ENCODE data around the gene PTGES. TPM values are rescaled to one million over a fixed set of nuclear protein-coding genes. Genes with fewer than 3 reads are reported as not detected.

PTGES gene
- total RNA-seq, 1 experiment from 2014 or later, result 2.4 TPM

DNA sequence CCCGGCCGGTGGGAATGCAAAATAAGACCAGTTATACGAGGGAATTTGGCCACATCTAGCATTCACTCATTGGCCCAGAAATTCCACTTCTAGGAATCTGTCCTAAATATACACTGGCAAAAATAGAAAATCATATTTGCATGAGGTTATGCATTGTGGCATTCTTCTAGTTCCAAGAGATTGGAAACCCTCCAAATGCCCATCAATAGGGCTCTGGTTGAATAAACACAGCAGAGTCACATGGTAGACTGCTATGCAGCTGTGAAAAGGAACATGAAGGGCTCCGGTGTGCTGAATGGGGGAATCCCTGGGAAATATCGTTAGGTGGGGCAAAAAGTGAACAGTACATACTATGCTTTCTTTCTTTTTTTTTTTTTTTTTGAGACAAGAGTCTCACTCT lies 36.8 kb downstream of the PTGES start:
- WGBS (ENCODE audit: extremely low coverage, insufficient read length, low lambda C conversion rate), result no CpG with 5 or more reads among the region's 5 CpGs
- Histone ChIP-seq H4K20me1 (ENCODE audit: control insufficient read depth, insufficient read depth, insufficient read length) (peaks cover 4% of the 10 kb centered on the region), H3K4me2 (ENCODE audit: insufficient read depth, insufficient read length, low read length) (no peak overlapping the region), H3K14ac (ENCODE audit: insufficient read depth, low read length) (no peak overlapping the region), H4K5ac (ENCODE audit: insufficient read length, low read depth, low read length) (no peak overlapping the region), H2AK5ac (ENCODE audit: insufficient read length, low read length) (no peak overlapping the region), H3K56ac (ENCODE audit: insufficient read length, low read depth, low read length) (no peak overlapping the region), H3K9ac (ENCODE audit: extremely low read depth, insufficient read length, low read length) (no peak overlapping the region), H3K27me3 (ENCODE audit: insufficient read depth, low read length) (no peaks in the 10 kb centered on the region), H3K27ac (ENCODE audit: insufficient read length, low read depth, low read length) (no peak overlapping the region), H3K23ac (ENCODE audit: insufficient read length, low read depth, low read length) (no peak overlapping the region), H2BK20ac (ENCODE audit: low read depth, low read length, poor library complexity, severe bottlenecking) (no peak overlapping the region), H2BK5ac (ENCODE audit: insufficient read length, low read length) (no peak overlapping the region), H3K18ac (ENCODE audit: insufficient read length, low read depth, low read length) (no peak overlapping the region), H2BK12ac (ENCODE audit: insufficient read length, low read depth, low read length) (no peak overlapping the region), H2BK15ac (ENCODE audit: low read depth, low read length) (no peak overlapping the region), H3K9me3 (ENCODE audit: control insufficient read depth, low read depth, low read length) (no peaks in the 10 kb centered on the region), H4K8ac (replicated peaks; ENCODE audit: insufficient read length, low read depth, low read length) (no peak overlapping the region), H3K79me1 (ENCODE audit: insufficient read depth, low read depth, low read length, poor library complexity, severe bottlenecking) (no peaks in the 10 kb centered on the region), H4K91ac (ENCODE audit: insufficient read length, low read depth, low read length) (no peak overlapping the region), H2AFZ (ENCODE audit: low read length) (no peak overlapping the region), H3K4me1 (ENCODE audit: insufficient read depth, low read length) (no peaks in the 10 kb centered on the region), H3K23me2 (ENCODE audit: insufficient read length, low read depth, low read length, poor library complexity, severe bottlenecking) (no peaks in the 10 kb centered on the region), H3K79me2 (ENCODE audit: insufficient read depth, low read length) (no peaks in the 10 kb centered on the region), H3T11ph (ENCODE audit: low read length) (no peak overlapping the region), H3K4ac (ENCODE audit: low read depth, low read length) (no peak overlapping the region), H2BK120ac (ENCODE audit: low read depth, low read length, poor library complexity, severe bottlenecking) (no peak overlapping the region)
- H3K4me1 Mint-ChIP-seq, result peaks cover 2 to 24% of the 10 kb centered on the region in 2 experiments; a peak in 2 of 4 replicates
- no peaks in the 10 kb centered on the region for H3K9me3 Mint-ChIP-seq
- peaks cover 2% of the 10 kb centered on the region for H3K27me3 Mint-ChIP-seq (ENCODE audit: low read depth)
- TF ChIP-seq, protein P1, sequence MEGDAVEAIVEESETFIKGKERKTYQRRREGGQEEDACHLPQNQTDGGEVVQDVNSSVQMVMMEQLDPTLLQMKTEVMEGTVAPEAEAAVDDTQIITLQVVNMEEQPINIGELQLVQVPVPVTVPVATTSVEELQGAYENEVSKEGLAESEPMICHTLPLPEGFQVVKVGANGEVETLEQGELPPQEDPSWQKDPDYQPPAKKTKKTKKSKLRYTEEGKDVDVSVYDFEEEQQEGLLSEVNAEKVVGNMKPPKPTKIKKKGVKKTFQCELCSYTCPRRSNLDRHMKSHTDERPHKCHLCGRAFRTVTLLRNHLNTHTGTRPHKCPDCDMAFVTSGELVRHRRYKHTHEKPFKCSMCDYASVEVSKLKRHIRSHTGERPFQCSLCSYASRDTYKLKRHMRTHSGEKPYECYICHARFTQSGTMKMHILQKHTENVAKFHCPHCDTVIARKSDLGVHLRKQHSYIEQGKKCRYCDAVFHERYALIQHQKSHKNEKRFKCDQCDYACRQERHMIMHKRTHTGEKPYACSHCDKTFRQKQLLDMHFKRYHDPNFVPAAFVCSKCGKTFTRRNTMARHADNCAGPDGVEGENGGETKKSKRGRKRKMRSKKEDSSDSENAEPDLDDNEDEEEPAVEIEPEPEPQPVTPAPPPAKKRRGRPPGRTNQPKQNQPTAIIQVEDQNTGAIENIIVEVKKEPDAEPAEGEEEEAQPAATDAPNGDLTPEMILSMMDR (conservative IDR thresholded peaks at IDR 0.05), result no peak
- H3K36me3 Mint-ChIP-seq (ENCODE audit: insufficient read depth in 1 of 3, low read depth in 3 of 3), result no peaks in the 10 kb centered on the region
- H3K27ac Mint-ChIP-seq, result no peak overlapping the region
- H3K4me3 Mint-ChIP-seq, result no peak overlapping the region
- DNase-seq, result no peak

Measured in H9 (cell line).